Stromal cell of bone marrow (primary cell): ENCODE data around the gene TEX54.
A peak's percentile ranks its signal among the peaks of the same experiment; 100 is the strongest.
"Not testable (repeated sequence)": the region's sequence is repeated elsewhere in the genome, so short reads cannot be mapped to it uniquely, and the experiment has no call there.

ENCODE experiments used
- DNase-seq: peaks from one replicate; pipeline ENCODE4 v3.0.0-alpha.2; 2012; ENCODE audit warnings: low read depth

Gene TEX54

GRCh38 chr11:62831520-62832335 lies 913 bp downstream of the TEX54 start, which contains the start of gene STX5:
Gene STX5, minus strand, starts transcription at chr11:62832051. Its CDS starts 808 bp downstream, at chr11:62831243.
- peak; percentile 97 for DNase-seq

- no peak for DNase-seq
Observed at GRCh38 chr11:62830904-62831519, 1.6 kb downstream of the TEX54 start.

DNA sequence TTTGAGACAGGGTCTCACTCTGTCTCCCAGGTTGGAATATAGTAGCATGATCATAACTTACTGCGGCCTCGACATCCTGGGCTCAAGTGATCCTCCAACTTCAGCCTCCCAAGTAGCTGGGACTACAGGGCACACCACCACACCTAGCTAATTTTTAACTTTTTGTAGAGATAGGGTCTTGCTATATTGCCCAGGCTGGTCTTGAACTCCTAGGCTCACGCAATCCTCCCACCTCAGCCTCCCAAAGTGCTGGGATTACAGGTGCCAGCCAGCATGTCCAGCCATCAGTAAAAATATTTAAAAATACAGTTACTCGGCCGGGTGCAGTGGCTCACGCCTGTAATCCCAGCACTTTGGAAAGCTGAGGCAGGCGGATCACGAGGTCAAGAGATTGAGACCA lies 4.5 kb downstream of the TEX54 start:
- DNase-seq: not testable (repeated sequence)

DNA sequence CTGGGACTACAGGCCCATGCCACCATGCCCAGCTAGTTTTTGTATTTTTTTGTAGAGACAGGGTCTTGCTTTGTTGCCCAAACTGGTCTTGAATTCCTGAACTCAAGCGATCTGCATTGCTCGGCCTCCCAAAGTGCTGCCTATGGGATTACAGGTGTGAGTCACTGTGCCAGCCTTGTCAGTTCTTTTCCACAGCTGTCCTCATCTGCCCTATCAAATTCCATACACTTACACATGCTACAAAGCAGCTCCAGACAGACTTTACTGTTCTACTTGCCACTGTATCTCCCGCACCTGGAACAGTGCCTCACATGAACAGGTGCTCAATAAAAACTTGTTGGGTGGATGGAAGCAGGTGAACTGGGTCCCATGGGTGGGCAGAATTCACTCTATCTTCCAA lies 9.0 kb downstream of the TEX54 start:
- DNase-seq: no peak

DNA sequence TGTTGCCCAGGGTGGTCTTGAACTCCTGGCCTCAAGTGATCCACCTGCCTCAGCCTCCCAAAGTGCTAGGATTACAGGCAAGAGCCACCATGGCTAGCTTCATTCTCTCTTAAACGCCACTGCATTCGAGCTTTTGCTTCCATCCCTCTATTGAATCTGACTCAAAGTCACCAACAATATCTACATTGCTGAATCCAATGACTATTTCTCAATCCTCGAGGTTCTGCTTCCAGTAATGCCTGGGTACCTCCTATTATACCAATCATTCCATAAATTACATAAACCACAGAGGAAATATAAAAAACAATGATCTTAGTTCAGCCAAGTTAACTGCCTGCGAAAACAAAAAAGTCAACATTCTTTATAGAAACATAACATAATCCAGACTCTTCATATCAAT lies 15.5 kb downstream of the TEX54 start:
- DNase-seq: no peak

DNA sequence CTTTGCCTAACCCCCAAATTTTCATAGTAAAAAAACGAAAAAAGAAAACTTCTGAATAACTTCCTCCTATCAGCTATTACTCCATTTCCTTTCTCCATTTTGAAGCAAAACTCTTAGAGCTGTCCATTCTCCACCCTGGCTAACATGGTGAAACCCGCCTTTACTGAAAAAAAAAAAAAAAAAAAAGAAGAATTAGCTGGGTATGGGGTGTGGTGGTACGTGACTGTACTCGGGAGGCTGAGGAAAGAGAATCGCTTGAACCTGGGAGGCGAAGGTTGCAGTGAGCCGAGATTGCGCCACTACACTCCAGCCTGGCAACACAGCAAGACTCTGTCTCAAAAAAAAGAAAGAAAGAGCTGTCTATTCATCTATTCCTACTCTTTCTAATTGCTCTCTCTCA lies 16.1 kb downstream of the TEX54 start:
- no peak for DNase-seq

DNA sequence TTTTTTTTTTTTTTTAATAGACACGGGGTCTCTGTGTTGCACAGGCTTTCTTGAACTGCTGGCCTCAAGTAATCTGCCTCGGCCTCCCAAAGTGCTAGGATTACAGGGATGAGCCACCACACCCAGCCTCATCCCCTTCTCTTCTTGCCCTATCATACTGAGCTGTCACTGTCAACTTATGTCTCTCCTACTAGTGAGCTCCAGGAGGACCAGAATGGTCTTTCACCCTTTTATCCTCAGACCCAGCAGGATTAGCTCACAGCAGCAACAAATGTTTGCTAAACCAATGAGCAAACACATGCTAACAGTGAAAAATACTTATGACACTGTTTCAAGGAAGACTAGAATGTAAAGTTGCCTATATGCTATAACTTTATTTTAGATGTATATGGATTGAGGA lies 21.0 kb downstream of the TEX54 start:
- DNase-seq: no peak

GRCh38 chr11:62810748-62811147 lies 21.9 kb downstream of the TEX54 start:
- no peak for DNase-seq

GRCh38 chr11:62806611-62807121 lies 26.0 kb downstream of the TEX54 start:
- DNase-seq: no peak

- DNase-seq: no peak
Observed at GRCh38 chr11:62805961-62806441, 26.6 kb downstream of the TEX54 start.

DNA sequence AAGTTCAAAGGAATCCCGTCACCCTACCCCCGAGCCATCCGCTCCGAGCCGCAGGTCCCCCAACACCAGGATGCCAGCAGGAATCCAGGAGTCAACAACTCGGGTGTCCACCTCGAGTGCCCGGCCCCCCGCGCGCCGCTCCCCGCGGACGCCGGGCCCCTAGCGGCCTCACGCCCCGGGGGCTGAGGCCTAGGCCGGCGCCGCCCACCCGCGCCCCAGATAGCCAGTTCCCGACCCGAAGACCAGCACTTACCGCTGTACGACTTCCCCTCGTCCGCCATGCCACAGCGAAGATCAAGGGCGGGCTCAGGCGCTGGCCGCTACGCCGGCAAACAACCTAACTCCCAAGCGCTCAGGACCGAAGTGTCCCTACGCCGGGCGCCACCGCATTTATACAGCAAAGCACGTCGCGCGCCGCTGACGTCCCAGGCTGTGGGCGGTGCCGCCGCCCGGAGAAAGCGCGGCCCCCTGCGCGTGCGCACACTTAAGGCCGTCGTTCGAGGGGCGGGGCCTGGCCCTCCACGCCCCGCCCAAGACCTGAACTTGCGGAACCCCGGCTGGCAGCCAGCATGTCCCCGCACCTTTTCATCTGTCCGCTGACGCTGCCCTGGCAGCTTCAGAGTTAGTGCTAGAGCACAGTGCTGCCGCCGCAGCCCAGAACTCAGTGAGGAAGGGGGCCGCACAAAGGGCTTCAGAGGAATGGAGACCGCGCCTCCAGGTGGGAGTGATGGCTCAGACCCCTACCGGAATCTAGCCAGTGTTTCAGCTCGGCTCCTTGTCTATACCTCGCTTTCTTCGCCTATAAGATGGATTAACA lies 27.4 kb downstream of the TEX54 start, which contains the start of gene NXF1:
Gene NXF1 (minus strand): TSS at position 365 of the 817 bp plus-strand sequence. CDS start 84 bp downstream, at position 281.
- DNase-seq: peak; percentile 76

DNA sequence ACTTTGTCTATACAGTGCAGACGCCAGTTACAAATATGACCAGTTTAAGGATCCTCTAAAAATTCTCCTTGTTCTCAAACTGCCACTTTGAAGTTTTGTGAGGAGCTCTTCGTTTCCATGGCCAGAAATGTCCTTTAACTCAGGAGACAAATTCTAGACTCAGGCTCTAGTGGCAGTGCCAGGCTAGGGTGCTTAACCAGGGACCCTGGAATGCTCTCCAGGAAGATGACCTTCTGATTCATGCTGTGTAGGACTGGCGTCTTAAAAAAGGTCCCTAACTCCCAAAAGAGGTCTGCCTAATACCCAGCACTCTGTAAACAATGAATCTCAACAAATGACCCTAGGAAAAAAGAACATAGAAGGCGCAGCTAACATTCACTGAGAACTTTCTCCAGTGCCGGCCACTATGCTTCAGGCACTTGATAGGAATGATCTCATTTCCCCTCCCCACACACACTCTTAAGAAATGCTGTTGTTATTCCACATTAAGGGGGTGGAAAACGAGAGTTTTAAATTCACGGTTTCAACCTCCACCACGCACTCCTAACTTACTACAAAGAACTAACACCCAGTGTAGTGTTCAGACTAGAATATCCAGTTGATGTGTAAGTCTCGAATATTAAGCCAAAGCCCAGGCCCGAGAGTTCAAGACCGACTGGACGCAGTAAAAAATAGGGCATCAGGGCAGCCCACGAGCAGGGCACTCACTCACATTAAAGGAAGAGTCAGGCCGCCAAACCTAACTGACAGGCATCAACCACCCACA lies 28.1 kb downstream of the TEX54 start:
- no peak for DNase-seq

GRCh38 chr11:62801071-62801470 lies 31.6 kb downstream of the TEX54 start:
- DNase-seq: no peak

DNA sequence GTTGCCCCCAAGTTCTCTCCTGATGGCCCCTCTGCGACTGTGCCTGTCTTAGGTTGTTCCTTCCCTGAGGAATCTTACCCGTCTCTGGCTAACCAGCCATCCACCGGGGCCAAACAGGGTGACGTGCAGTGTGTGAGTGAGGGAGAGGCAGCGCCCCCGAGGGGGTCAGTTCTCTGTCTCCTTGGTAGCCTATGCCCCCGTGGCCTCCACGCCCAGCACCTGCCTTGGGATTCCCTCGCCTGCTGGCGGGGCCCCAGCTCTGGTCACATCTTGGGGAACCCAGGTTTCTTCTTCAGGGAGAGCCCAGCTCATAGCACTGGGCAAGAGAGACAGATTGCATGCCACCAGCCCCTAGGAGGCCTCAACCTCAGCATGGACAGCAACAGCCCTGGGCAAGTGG lies 33.2 kb downstream of the TEX54 start:
- DNase-seq: no peak

DNA sequence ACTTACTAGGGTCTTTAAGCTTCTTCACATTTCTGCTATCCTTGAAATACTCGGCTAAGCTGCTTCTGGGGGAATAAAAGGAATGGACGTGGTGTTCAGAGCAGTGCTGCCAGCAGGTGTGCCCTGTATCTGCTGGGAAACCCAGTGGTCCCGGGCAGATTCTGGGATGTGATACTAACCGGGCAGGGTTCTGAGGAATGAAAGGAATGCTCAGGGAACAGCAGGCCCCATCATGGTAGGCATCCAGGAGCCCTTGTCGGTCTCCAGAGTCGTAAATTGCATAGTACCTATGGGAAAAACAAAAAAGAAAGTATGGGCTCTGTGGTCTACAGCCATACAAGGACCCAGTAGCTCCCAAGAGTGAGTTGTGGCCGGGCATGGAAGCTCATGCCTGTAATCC lies 36.4 kb downstream of the TEX54 start:
- no peak for DNase-seq

GRCh38 chr11:62794201-62794775 lies 38.4 kb downstream of the TEX54 start:
- DNase-seq: no peak

DNA sequence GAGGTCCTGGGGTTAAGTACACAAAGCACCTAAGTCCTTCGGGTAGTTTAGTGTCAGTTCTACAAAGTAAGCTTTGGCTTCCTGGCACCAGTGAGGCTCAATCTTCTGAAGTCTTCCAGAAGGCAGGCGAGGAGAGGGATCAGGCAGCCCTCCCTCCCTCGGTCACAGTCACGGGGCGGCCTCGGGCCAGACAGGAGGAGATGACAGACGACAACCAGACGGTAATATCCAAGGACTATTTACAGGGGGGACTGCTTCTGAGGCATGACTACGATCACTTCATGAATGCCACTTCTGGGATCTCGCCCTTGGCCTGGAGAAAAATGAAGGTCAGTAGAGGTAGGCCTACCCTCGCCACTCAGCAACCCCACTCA lies 40.5 kb downstream of the TEX54 start:
- DNase-seq: no peak

DNA sequence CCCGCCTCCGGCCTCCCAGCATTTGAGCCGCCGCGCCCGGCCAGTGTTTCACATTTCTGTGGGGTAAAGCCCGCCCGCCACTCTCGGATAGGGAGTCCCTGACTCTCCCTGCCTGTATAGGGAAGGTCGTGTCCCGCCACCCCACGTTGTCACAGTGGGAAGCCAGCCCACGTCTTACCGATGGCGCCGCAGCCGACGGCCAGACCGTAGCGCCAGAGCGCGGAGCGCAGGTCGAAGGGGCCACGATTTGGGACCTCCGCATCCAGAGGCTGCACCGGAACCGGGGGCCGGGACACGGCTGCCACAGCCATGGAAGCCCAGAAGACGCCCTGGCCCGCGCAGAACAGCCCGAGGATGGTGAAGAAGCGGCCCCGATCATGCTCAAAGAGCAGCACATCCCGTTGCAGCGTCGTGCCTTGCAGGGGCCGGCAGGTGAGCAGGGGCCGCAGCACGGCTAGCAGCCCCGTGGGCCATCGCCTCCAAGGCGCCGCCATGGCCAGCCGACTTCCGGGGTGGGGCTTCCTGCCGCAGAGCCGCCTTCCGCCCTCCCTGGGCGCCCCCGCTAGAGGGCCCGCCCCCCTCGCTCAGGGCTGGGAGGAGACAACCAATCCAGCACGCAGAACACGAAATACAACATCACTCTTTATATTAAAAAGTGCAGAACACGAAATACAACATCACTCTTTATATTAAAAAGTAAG lies 41.0 kb downstream of the TEX54 start, which contains the start of gene TMEM223:
Gene TMEM223 (minus strand): TSS at position 506 of the 701 bp plus-strand sequence. CDS start 12 bp downstream, at position 494.
- DNase-seq: peak; percentile 70

DNA sequence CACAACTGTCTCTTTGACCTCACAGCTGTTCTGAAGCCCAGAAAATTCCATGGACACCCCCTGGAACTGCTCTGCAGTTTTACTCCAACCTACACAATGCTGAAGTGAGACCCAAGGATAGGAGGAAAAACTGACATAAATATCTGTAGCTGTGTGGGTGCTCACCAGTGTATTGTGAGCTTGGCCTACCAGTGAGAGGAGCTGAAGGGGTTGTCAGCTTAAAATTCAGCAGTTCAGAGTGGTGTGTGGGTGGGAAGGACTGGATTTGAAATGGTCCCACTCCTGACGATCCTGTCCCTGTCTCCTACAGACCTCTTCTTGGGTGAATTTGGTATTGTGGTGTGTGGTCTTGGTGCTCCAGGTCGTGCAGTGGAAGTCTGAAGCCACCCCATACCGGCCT lies 43.1 kb downstream of the TEX54 start:
- DNase-seq: no peak

- no peak for DNase-seq
Observed at GRCh38 chr11:62788991-62789390, 43.6 kb downstream of the TEX54 start.
